H9 (cell line): Measurements from ENCODE around the gene LBH. TPM values are rescaled to one million over a fixed set of nuclear protein-coding genes. Genes with fewer than 3 reads are reported as not detected.

ENCODE experiments used
- DNase-seq: peaks from one replicate; pipeline ENCODE4 v3.0.0-alpha.2; 2017
- H2AFZ ChIP-seq: one replicate; pipeline ENCODE4 v1.6.1; 2013; ENCODE audit warnings: mild to moderate bottlenecking, low read length, control low read depth, moderate library complexity
- H2AK5ac ChIP-seq: 2 replicates; pipeline ENCODE4 v1.6.1; 2013; ENCODE audit warnings: low read length, control low read depth, mixed read lengths; ENCODE audit not compliant: insufficient read length
- H2BK120ac ChIP-seq: one replicate; pipeline ENCODE4 v1.6.1; 2013; ENCODE audit warnings: low read depth, mild to moderate bottlenecking, low read length, control low read depth, inconsistent platforms; ENCODE audit not compliant: poor library complexity, severe bottlenecking
- H2BK12ac ChIP-seq: 2 replicates; pipeline ENCODE4 v1.6.1; 2013; ENCODE audit warnings: low read length, control low read depth, mixed read lengths, low read depth; ENCODE audit not compliant: insufficient read length
- H2BK15ac ChIP-seq: 2 replicates; pipeline ENCODE4 v1.6.1; 2013; ENCODE audit warnings: low read depth, low read length, control low read depth
- H2BK20ac ChIP-seq: one replicate; pipeline ENCODE4 v1.6.1; 2013; ENCODE audit warnings: low read depth, mild to moderate bottlenecking, low read length, control low read depth, inconsistent platforms; ENCODE audit not compliant: poor library complexity, severe bottlenecking
- H2BK5ac ChIP-seq: 2 replicates; pipeline ENCODE4 v1.6.1; 2013; ENCODE audit warnings: low read length, control low read depth, mixed read lengths; ENCODE audit not compliant: insufficient read length
- H3K14ac ChIP-seq: 2 replicates; pipeline ENCODE4 v1.6.1; 2013; ENCODE audit warnings: low read length, control low read depth; ENCODE audit not compliant: insufficient read depth
- H3K18ac ChIP-seq: 2 replicates; pipeline ENCODE4 v1.6.1; 2013; ENCODE audit warnings: low read depth, mild to moderate bottlenecking, mixed read lengths, low read length, control low read depth; ENCODE audit not compliant: insufficient read length
- H3K23ac ChIP-seq: 2 replicates; pipeline ENCODE4 v1.6.1; 2013; ENCODE audit warnings: low read length, control low read depth, mixed read lengths, low read depth; ENCODE audit not compliant: insufficient read length
- H3K23me2 ChIP-seq: 2 replicates; pipeline ENCODE4 v1.6.1; 2013; ENCODE audit warnings: low read depth, mild to moderate bottlenecking, mixed read lengths, low read length, control low read depth; ENCODE audit not compliant: insufficient read length, poor library complexity, severe bottlenecking
- H3K27ac ChIP-seq: 2 replicates; pipeline ENCODE4 v1.5.1; 2013; ENCODE audit warnings: low read length, control low read depth, mixed read lengths, low read depth; ENCODE audit not compliant: insufficient read length
- H3K27me3 ChIP-seq: 2 replicates; pipeline ENCODE4 v1.6.1; 2013; ENCODE audit warnings: low read length, control low read depth, inconsistent platforms; ENCODE audit not compliant: insufficient read depth
- H3K4ac ChIP-seq: 2 replicates; pipeline ENCODE4 v1.6.1; 2013; ENCODE audit warnings: low read depth, mild to moderate bottlenecking, control low read depth, inconsistent platforms, low read length, moderate library complexity
- H3K4me1 ChIP-seq: 2 replicates; pipeline ENCODE4 v1.6.1; 2013; ENCODE audit warnings: low read length, control low read depth, inconsistent platforms; ENCODE audit not compliant: insufficient read depth
- H3K4me2 ChIP-seq: 2 replicates; pipeline ENCODE4 v1.6.1; 2013; ENCODE audit warnings: low read length, control low read depth, mixed read lengths; ENCODE audit not compliant: insufficient read length, insufficient read depth
- H3K56ac ChIP-seq: 2 replicates; pipeline ENCODE4 v1.6.1; 2013; ENCODE audit warnings: low read depth, mild to moderate bottlenecking, mixed read lengths, low read length, control low read depth; ENCODE audit not compliant: insufficient read length
- H3K79me1 ChIP-seq: 2 replicates; pipeline ENCODE4 v1.6.1; 2013; ENCODE audit warnings: low read depth, mild to moderate bottlenecking, moderate library complexity, low read length, control low read depth, inconsistent platforms; ENCODE audit not compliant: insufficient read depth, poor library complexity, severe bottlenecking
- H3K79me2 ChIP-seq: 2 replicates; pipeline ENCODE4 v1.6.1; 2013; ENCODE audit warnings: low read length, control low read depth, inconsistent platforms; ENCODE audit not compliant: insufficient read depth
- H3K9ac ChIP-seq: 2 replicates; pipeline ENCODE4 v1.6.1; 2013; ENCODE audit warnings: low read length, control low read depth, mixed read lengths; ENCODE audit not compliant: insufficient read length; ENCODE audit errors: extremely low read depth
- H3K9me3 ChIP-seq: one replicate; pipeline ENCODE4 v1.6.1; 2013; ENCODE audit warnings: low read depth, low read length, inconsistent platforms; ENCODE audit not compliant: control insufficient read depth
- H3T11ph ChIP-seq: one replicate; pipeline ENCODE4 v1.6.1; 2013; ENCODE audit warnings: mild to moderate bottlenecking, low read length, control low read depth, inconsistent platforms
- H4K20me1 ChIP-seq: one replicate; pipeline ENCODE4 v1.6.1; 2013; ENCODE audit not compliant: control insufficient read depth, insufficient read length, insufficient read depth
- H4K5ac ChIP-seq: 2 replicates; pipeline ENCODE4 v1.6.1; 2013; ENCODE audit warnings: low read depth, mild to moderate bottlenecking, mixed read lengths, low read length, control low read depth; ENCODE audit not compliant: insufficient read length
- H4K8ac ChIP-seq: replicated peaks from 2 replicates; pipeline ENCODE4 v1.6.1; 2013; ENCODE audit warnings: low read length, control low read depth, mixed read lengths, low read depth; ENCODE audit not compliant: insufficient read length
- H4K91ac ChIP-seq: 2 replicates; pipeline ENCODE4 v1.6.1; 2013; ENCODE audit warnings: low read depth, mild to moderate bottlenecking, moderate library complexity, mixed read lengths, low read length, control low read depth; ENCODE audit not compliant: insufficient read length
- H3K27ac Mint-ChIP-seq, 3 experiments: 2 replicates in 2 of 3; 3 replicates in 1 of 3; pipeline ENCODE4 v1.8.0; 2020 to 2021; ENCODE audit warnings: mixed read lengths in 3 of 3, mild to moderate bottlenecking in 1 of 3, moderate library complexity in 1 of 3
- H3K27me3 Mint-ChIP-seq: 2 replicates; pipeline ENCODE4 v1.8.0; 2021; ENCODE audit warnings: low read depth, mild to moderate bottlenecking, moderate library complexity, mixed read lengths
- H3K36me3 Mint-ChIP-seq, 3 experiments: 2 replicates in 2 of 3; 3 replicates in 1 of 3; pipeline ENCODE4 v1.8.0; 2020 to 2021; ENCODE audit warnings: low read depth in 3 of 3, mixed read lengths in 3 of 3; ENCODE audit not compliant: insufficient read depth in 1 of 3
- H3K4me1 Mint-ChIP-seq, 2 experiments: 2 replicates each; pipeline ENCODE4 v1.8.0; 2020; ENCODE audit warnings: mixed read lengths in 2 of 2
- H3K4me3 Mint-ChIP-seq, 2 experiments: 2 replicates in 1 of 2; 3 replicates in 1 of 2; pipeline ENCODE4 v1.8.0; 2020 to 2021; ENCODE audit warnings: mild to moderate bottlenecking in 2 of 2, mixed read lengths in 2 of 2, moderate library complexity in 1 of 2
- H3K9me3 Mint-ChIP-seq, 2 experiments: 2 replicates in 1 of 2; 3 replicates in 1 of 2; pipeline ENCODE4 v1.8.0; 2020; ENCODE audit warnings: mild to moderate bottlenecking in 2 of 2, mixed read lengths in 2 of 2, moderate library complexity in 1 of 2
- WGBS: extraction: QIAGEN DNeasy Blood & Tissue Kit; methylation state at CpG from one replicate; pipeline ENCODE4 v1.1.7; 2013; ENCODE audit warnings: missing lambda C conversion rate, low lambda C conversion rate, mixed read lengths; ENCODE audit not compliant: insufficient read length; ENCODE audit errors: extremely low coverage; 5-methylcytosine and 5-hydroxymethylcytosine counted together
- total RNA-seq: library from RNA; stranded (reverse); gene quantifications from 2 replicates; pipeline ENCODE4 v1.2.1, GENCODE V29; 2021
- TF ChIP-seq, protein P1 (sequence below): fragments of 200-600 bp; sonication (generic); conservative IDR thresholded peaks from 3 replicates; pipeline ENCODE4 v1.8.0; 2021; ENCODE audit warnings: antibody characterized with exemption, mild to moderate bottlenecking

LBH gene
- total RNA-seq, 1 experiment from 2014 or later: 53.0 TPM

DNA sequence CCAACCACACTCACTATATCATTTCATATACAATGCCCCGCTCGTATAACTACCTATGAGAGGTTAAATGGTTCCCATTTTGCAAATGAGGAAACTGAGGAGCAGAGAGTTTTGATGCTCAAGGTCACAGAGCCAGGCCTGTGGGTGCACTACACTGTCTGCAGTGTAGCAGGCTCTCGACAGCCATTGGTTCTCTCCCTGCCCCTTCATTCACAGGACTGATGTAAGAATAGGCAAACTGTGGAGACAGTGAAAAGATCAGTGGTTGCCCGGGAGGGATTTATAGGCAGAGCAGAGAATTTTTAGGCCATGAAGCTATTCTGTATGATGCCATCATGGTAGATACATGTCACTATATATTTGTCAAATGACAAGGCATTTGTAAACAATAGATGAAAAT, 39.0 kb upstream of the LBH start:
- H2BK120ac ChIP-seq: no peak overlapping the region
- no peaks in the 10 kb centered on the region for H3K27me3 ChIP-seq
- H4K5ac ChIP-seq: no peak overlapping the region
- H3K4me1 ChIP-seq: no peaks in the 10 kb centered on the region; the same call in 1 of the 2 replicates
- no peak overlapping the region for H2BK15ac ChIP-seq
- no peaks in the 10 kb centered on the region for H3K9me3 ChIP-seq
- no peak overlapping the region for H3K4me3 Mint-ChIP-seq
- H3T11ph ChIP-seq: no peak overlapping the region
- no CpG with 5 or more reads among the region's 4 CpGs for WGBS
- H3K4ac ChIP-seq: no peak overlapping the region
- H4K8ac ChIP-seq: no peak overlapping the region
- H3K27ac Mint-ChIP-seq: no peak overlapping the region; a peak in 1 of 7 replicates
- no peak overlapping the region for H2AK5ac ChIP-seq
- no peak overlapping the region for H3K27ac ChIP-seq
- H3K23ac ChIP-seq: no peak overlapping the region
- H3K4me2 ChIP-seq: no peak overlapping the region
- no peaks in the 10 kb centered on the region for H3K79me2 ChIP-seq
- no peak overlapping the region for H2AFZ ChIP-seq
- no peak overlapping the region for H2BK12ac ChIP-seq
- no peak overlapping the region for H3K14ac ChIP-seq
- no peaks in the 10 kb centered on the region for H3K23me2 ChIP-seq
- TF ChIP-seq, protein P1, sequence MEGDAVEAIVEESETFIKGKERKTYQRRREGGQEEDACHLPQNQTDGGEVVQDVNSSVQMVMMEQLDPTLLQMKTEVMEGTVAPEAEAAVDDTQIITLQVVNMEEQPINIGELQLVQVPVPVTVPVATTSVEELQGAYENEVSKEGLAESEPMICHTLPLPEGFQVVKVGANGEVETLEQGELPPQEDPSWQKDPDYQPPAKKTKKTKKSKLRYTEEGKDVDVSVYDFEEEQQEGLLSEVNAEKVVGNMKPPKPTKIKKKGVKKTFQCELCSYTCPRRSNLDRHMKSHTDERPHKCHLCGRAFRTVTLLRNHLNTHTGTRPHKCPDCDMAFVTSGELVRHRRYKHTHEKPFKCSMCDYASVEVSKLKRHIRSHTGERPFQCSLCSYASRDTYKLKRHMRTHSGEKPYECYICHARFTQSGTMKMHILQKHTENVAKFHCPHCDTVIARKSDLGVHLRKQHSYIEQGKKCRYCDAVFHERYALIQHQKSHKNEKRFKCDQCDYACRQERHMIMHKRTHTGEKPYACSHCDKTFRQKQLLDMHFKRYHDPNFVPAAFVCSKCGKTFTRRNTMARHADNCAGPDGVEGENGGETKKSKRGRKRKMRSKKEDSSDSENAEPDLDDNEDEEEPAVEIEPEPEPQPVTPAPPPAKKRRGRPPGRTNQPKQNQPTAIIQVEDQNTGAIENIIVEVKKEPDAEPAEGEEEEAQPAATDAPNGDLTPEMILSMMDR: no peak
- H4K91ac ChIP-seq: no peak overlapping the region
- no peak overlapping the region for H3K18ac ChIP-seq
- H4K20me1 ChIP-seq: no peaks in the 10 kb centered on the region
- peaks cover 23 to 24% of the 10 kb centered on the region in 2 experiments for H3K4me1 Mint-ChIP-seq
- no peak overlapping the region for H2BK20ac ChIP-seq
- H3K9me3 Mint-ChIP-seq: peaks cover 5 to 6% of the 10 kb centered on the region in 2 experiments; a peak in 3 of 5 replicates
- H3K27me3 Mint-ChIP-seq: no peaks in the 10 kb centered on the region; the same call in 1 of the 2 replicates
- no peak overlapping the region for H3K9ac ChIP-seq
- no peaks in the 10 kb centered on the region for H3K79me1 ChIP-seq
- DNase-seq: no peak
- peaks cover 0 to 11% (median 4%) of the 10 kb centered on the region in 3 experiments; a peak in 3 of 7 replicates for H3K36me3 Mint-ChIP-seq
- H2BK5ac ChIP-seq: no peak overlapping the region
- H3K56ac ChIP-seq: no peak overlapping the region
